ENCODE results near the gene IRX5. TPM values are rescaled to one million over a fixed set of nuclear protein-coding genes. Genes with fewer than 3 reads are reported as not detected.
A peak's percentile ranks its signal among the peaks of the same experiment; 100 is the strongest.

The IRX5 gene
- total RNA-seq, 1 donor from 2014 or later, result 4.7 TPM

DNA sequence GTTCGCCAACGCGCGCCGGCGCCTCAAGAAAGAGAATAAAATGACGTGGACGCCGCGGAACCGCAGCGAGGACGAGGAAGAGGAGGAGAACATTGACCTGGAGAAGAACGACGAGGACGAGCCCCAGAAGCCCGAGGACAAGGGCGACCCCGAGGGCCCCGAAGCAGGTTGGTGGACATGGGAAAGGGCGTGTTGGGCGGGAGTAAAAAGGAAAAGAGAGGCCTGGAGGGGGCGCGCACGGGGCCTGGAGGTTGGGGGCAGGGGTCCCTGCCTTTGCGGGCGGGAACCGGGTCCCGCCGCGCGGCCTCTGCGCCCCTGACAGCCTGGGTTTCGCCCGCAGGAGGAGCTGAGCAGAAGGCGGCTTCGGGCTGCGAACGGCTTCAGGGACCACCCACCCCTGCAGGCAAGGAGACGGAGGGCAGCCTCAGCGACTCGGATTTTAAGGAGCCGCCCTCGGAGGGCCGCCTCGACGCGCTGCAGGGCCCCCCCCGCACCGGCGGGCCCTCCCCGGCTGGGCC lies 2.1 kb downstream of the IRX5 start:
- TF ChIP-seq, protein P1, sequence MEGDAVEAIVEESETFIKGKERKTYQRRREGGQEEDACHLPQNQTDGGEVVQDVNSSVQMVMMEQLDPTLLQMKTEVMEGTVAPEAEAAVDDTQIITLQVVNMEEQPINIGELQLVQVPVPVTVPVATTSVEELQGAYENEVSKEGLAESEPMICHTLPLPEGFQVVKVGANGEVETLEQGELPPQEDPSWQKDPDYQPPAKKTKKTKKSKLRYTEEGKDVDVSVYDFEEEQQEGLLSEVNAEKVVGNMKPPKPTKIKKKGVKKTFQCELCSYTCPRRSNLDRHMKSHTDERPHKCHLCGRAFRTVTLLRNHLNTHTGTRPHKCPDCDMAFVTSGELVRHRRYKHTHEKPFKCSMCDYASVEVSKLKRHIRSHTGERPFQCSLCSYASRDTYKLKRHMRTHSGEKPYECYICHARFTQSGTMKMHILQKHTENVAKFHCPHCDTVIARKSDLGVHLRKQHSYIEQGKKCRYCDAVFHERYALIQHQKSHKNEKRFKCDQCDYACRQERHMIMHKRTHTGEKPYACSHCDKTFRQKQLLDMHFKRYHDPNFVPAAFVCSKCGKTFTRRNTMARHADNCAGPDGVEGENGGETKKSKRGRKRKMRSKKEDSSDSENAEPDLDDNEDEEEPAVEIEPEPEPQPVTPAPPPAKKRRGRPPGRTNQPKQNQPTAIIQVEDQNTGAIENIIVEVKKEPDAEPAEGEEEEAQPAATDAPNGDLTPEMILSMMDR (IDR thresholded peaks at IDR 0.05; ENCODE audit: partially characterized antibody, unreplicated experiment), result no peak
- H3K27ac Mint-ChIP-seq (ENCODE audit: unreplicated experiment), result no peak overlapping the region
- H3K36me3 Mint-ChIP-seq (ENCODE audit: unreplicated experiment), result no peaks in the 10 kb centered on the region
- peak overlapping the region; percentile 86 for H3K4me3 Mint-ChIP-seq (ENCODE audit: unreplicated experiment)
- peaks cover 16% of the 10 kb centered on the region for H3K4me1 Mint-ChIP-seq (ENCODE audit: low read depth, unreplicated experiment)
- peaks cover 25% of the 10 kb centered on the region for H3K27me3 Mint-ChIP-seq (ENCODE audit: unreplicated experiment)
- DNase-seq, result peak; percentile 50
- H3K9me3 Mint-ChIP-seq (ENCODE audit: unreplicated experiment), result peaks cover 12% of the 10 kb centered on the region

DNA sequence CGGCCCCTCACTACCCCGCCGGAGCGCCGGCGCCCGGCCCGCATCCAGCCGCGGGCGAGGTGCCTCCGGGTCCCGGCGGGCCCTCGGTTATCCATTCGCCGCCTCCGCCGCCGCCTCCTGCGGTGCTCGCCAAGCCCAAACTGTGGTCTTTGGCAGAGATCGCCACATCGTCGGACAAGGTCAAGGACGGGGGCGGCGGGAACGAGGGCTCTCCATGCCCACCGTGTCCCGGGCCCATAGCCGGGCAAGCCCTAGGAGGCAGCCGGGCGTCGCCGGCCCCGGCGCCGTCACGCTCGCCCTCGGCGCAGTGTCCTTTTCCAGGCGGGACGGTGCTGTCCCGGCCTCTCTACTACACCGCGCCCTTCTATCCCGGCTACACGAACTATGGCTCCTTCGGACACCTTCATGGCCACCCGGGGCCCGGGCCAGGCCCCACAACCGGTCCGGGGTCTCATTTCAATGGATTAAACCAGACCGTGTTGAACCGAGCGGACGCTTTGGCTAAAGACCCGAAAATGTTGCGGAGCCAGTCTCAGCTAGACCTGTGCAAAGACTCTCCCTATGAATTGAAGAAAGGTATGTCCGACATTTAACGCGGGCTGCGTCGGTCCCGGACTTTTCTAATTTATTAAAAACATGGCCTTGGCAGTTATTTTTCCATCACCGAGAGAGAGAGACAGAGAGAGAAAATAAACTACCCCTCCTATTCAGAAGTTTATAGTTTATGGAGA lies 2.8 kb downstream of the IRX5 start:
- Mint-ChIP-seq H3K4me3 (ENCODE audit: unreplicated experiment) (peak overlapping the region; percentile 82), H3K27ac (ENCODE audit: unreplicated experiment) (no peak overlapping the region), H3K4me1 (ENCODE audit: low read depth, unreplicated experiment) (peaks cover 16% of the 10 kb centered on the region), H3K27me3 (ENCODE audit: unreplicated experiment) (peaks cover 24% of the 10 kb centered on the region), H3K9me3 (ENCODE audit: unreplicated experiment) (peaks cover 13% of the 10 kb centered on the region), H3K36me3 (ENCODE audit: unreplicated experiment) (no peaks in the 10 kb centered on the region)
- DNase-seq, result peak; percentile 38
- TF ChIP-seq, protein P1 (IDR thresholded peaks at IDR 0.05; ENCODE audit: partially characterized antibody, unreplicated experiment), result no peak

- Mint-ChIP-seq H3K9me3 (ENCODE audit: unreplicated experiment) (peaks cover 11% of the 10 kb centered on the region), H3K36me3 (ENCODE audit: unreplicated experiment) (no peaks in the 10 kb centered on the region), H3K4me3 (ENCODE audit: unreplicated experiment) (peak overlapping the region; percentile 80), H3K27ac (ENCODE audit: unreplicated experiment) (no peak overlapping the region), H3K27me3 (ENCODE audit: unreplicated experiment) (peaks cover 31% of the 10 kb centered on the region), H3K4me1 (ENCODE audit: low read depth, unreplicated experiment) (peaks cover 20% of the 10 kb centered on the region)
- peak; percentile 51 for DNase-seq
- TF ChIP-seq, protein P1 (IDR thresholded peaks at IDR 0.05; ENCODE audit: partially characterized antibody, unreplicated experiment), result no peak
Observed at GRCh38 chr16:54934481-54935265, 4.0 kb downstream of the IRX5 start.

DNA sequence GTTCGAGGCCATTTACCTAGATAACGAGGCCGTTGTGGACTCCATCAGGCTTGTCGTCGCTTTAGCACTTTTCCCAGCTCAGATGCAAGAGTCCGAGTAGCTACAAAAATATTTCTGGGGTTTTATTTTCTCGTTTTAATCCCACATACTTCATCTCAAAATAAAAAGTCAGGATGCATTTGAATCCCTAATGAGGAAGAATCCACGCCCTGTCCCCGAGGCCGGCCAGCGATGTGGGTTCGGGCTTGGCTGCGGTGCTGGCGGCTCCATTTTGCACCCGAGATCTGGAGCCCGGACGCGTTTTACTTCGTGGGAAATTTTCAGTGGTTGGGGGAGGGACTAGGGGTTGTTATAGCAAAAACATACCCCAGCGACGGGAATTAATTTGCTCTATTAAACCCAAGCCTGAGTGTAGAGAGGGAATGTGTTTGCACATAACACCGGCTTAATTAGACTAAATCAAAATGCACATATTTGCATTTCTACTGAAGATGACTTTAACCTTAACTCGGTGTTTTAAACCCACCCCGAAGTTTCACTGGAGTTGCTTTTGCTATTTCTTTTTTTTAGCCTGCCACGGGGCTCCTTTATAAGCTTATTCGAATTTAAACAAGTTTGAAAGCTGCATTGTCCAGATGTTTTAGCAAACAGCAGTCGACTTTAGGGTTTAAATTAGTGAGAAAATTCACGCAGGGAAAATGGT lies 4.8 kb downstream of the IRX5 start:
- no peaks in the 10 kb centered on the region for H3K36me3 Mint-ChIP-seq (ENCODE audit: unreplicated experiment)
- TF ChIP-seq, protein P1 (IDR thresholded peaks at IDR 0.05; ENCODE audit: partially characterized antibody, unreplicated experiment), result no peak
- peak overlapping the region; percentile 75 for H3K4me3 Mint-ChIP-seq (ENCODE audit: unreplicated experiment)
- peaks cover 21% of the 10 kb centered on the region for H3K4me1 Mint-ChIP-seq (ENCODE audit: low read depth, unreplicated experiment)
- no peak for DNase-seq
- peaks cover 11% of the 10 kb centered on the region for H3K9me3 Mint-ChIP-seq (ENCODE audit: unreplicated experiment)
- no peak overlapping the region for H3K27ac Mint-ChIP-seq (ENCODE audit: unreplicated experiment)
- H3K27me3 Mint-ChIP-seq (ENCODE audit: unreplicated experiment), result peaks cover 34% of the 10 kb centered on the region
